GM23338 (cell line): ENCODE measurements around the gene PHC1. TPM values are rescaled to one million over a fixed set of nuclear protein-coding genes. Genes with fewer than 3 reads are reported as not detected.

ENCODE experiments used
- ATAC-seq: fragments of 200-7000 bp; cut with Tn5 transposase; 3 replicates; pipeline ENCODE4 v1.9.1; 2020
- DNase-seq: peaks from one replicate; pipeline ENCODE4 v3.0.0-alpha.2; 2015; ENCODE audit warnings: low spot score
- H2AFZ ChIP-seq: fragments of 200-600 bp; sonication (generic); 2 replicates; pipeline ENCODE4 v1.8.0; 2016; ENCODE audit warnings: antibody characterized with exemption, mild to moderate bottlenecking, moderate library complexity
- H3F3A ChIP-seq: fragments of 200-600 bp; sonication (generic); replicated peaks from 2 replicates; pipeline ENCODE4 v1.8.0; 2017; ENCODE audit warnings: antibody characterized with exemption, mixed run types, low read depth
- H3K27ac ChIP-seq: fragments of 200-600 bp; sonication (generic); 2 replicates; pipeline ENCODE4 v1.6.1; 2016; ENCODE audit warnings: low read depth
- H3K27me3 ChIP-seq: fragments of 200-600 bp; sonication (generic); 2 replicates; pipeline ENCODE4 v1.8.0; 2016; ENCODE audit warnings: mild to moderate bottlenecking, mixed run types, moderate library complexity; ENCODE audit not compliant: insufficient read depth
- H3K36me3 ChIP-seq: fragments of 200-600 bp; sonication (generic); 2 replicates; pipeline ENCODE4 v1.8.0; 2016; ENCODE audit warnings: mild to moderate bottlenecking; ENCODE audit not compliant: insufficient read depth
- H3K4me1 ChIP-seq: fragments of 200-600 bp; sonication (generic); 2 replicates; pipeline ENCODE4 v1.8.0; 2016; ENCODE audit warnings: mild to moderate bottlenecking, moderate library complexity; ENCODE audit not compliant: insufficient read depth
- H3K4me2 ChIP-seq: fragments of 200-600 bp; sonication (generic); 2 replicates; pipeline ENCODE4 v1.7.1; 2017; ENCODE audit warnings: mixed run types
- H3K4me3 ChIP-seq: fragments of 200-600 bp; sonication (generic); 2 replicates; pipeline ENCODE4 v1.6.1; 2016; ENCODE audit warnings: mixed run types
- H3K79me2 ChIP-seq: fragments of 200-600 bp; sonication (generic); replicated peaks from 2 replicates; pipeline ENCODE4 v1.8.0; 2017; ENCODE audit warnings: mild to moderate bottlenecking; ENCODE audit not compliant: insufficient read depth
- H3K9me2 ChIP-seq: fragments of 200-600 bp; sonication (generic); 2 replicates; pipeline ENCODE4 v1.8.0; 2017; ENCODE audit not compliant: insufficient read depth
- H4K20me1 ChIP-seq: fragments of 200-600 bp; sonication (generic); replicated peaks from 2 replicates; pipeline ENCODE4 v1.8.0; 2017; ENCODE audit warnings: mild to moderate bottlenecking; ENCODE audit not compliant: insufficient read depth
- H3K27ac Mint-ChIP-seq: 2 replicates; pipeline ENCODE4 v1.8.0; 2020; ENCODE audit warnings: inconsistent platforms, mild to moderate bottlenecking, moderate library complexity, mixed read lengths
- H3K27me3 Mint-ChIP-seq: 3 replicates; pipeline ENCODE4 v1.8.0; 2022; ENCODE audit warnings: low read depth, mild to moderate bottlenecking, moderate library complexity, mixed read lengths, inconsistent platforms; ENCODE audit not compliant: insufficient read depth, poor library complexity
- H3K36me3 Mint-ChIP-seq: 3 replicates; pipeline ENCODE4 v1.8.0; 2021; ENCODE audit warnings: low read depth, mild to moderate bottlenecking, inconsistent platforms, moderate library complexity, mixed read lengths
- H3K4me1 Mint-ChIP-seq: 3 replicates; pipeline ENCODE4 v1.8.0; 2020; ENCODE audit warnings: mild to moderate bottlenecking, inconsistent platforms, mixed read lengths
- H3K4me3 Mint-ChIP-seq: 3 replicates; pipeline ENCODE4 v1.8.0; 2021; ENCODE audit warnings: moderate library complexity, mild to moderate bottlenecking, inconsistent platforms, mixed read lengths
- H3K9me3 Mint-ChIP-seq: 3 replicates; pipeline ENCODE4 v1.8.0; 2020; ENCODE audit warnings: moderate library complexity, mild to moderate bottlenecking, inconsistent platforms, mixed read lengths
- CREB1 ChIP-seq: fragments of 250-450 bp; sonication (Bioruptor Pico); IDR thresholded peaks from 2 replicates; pipeline ENCODE4 v1.5.0; 2020; ENCODE audit warnings: low read depth, mild to moderate bottlenecking, moderate library complexity
- CTCF ChIP-seq, 2 experiments: fragments of 200-600 bp in 1 of 2; sonication (generic) in 1 of 2; conservative IDR thresholded peaks; 2 replicates each; pipeline versions ENCODE4 v1.5.1 to v1.6.1; 2016 to 2017; ENCODE audit warnings: antibody characterized with exemption in 2 of 2, low read depth in 2 of 2, mild to moderate bottlenecking in 2 of 2, moderate library complexity in 1 of 2
- ETS1 ChIP-seq: IDR thresholded peaks from 2 replicates; pipeline ENCODE4 v1.6.1; 2016; ENCODE audit warnings: antibody characterized with exemption
- EZH2 ChIP-seq: fragments of 200-600 bp; sonication (generic); IDR thresholded peaks from one replicate; pipeline ENCODE4 v1.8.0; 2017; ENCODE audit warnings: antibody characterized with exemption, mild to moderate bottlenecking, low read depth; ENCODE audit not compliant: unreplicated experiment
- EZH2phosphoT487 ChIP-seq: fragments of 200-600 bp; sonication (generic); IDR thresholded peaks from one replicate; pipeline ENCODE4 v1.8.1; 2018; ENCODE audit warnings: antibody characterized with exemption; ENCODE audit not compliant: unreplicated experiment
- JUNB ChIP-seq: IDR thresholded peaks from one replicate; pipeline ENCODE4 v1.6.1; 2016; ENCODE audit warnings: antibody characterized with exemption; ENCODE audit not compliant: unreplicated experiment
- NANOG ChIP-seq: IDR thresholded peaks from 2 replicates; pipeline ENCODE4 v1.6.1; 2016; ENCODE audit warnings: antibody characterized with exemption, borderline replicate concordance
- POLR2AphosphoS5 ChIP-seq: IDR thresholded peaks from 2 replicates; pipeline ENCODE4 v1.6.1; 2016; ENCODE audit warnings: antibody characterized with exemption, low read depth
- REST ChIP-seq: IDR thresholded peaks from one replicate; pipeline ENCODE4 v1.6.1; 2018; ENCODE audit warnings: antibody characterized with exemption; ENCODE audit not compliant: unreplicated experiment
- STAT1 ChIP-seq: IDR thresholded peaks from one replicate; pipeline ENCODE4 v1.6.1; 2016; ENCODE audit warnings: antibody characterized with exemption; ENCODE audit not compliant: unreplicated experiment
- ZNF114 ChIP-seq: fragments of 250-450 bp; sonication (Bioruptor Pico); IDR thresholded peaks from 2 replicates; pipeline ENCODE4 v1.5.0; 2020; ENCODE audit warnings: mild to moderate bottlenecking, moderate library complexity
- ZNF331 ChIP-seq: fragments of 250-450 bp; sonication (Bioruptor Pico); IDR thresholded peaks from 2 replicates; pipeline ENCODE4 v1.5.0; 2020; ENCODE audit warnings: low read depth, mild to moderate bottlenecking, moderate library complexity
- ZNF462 ChIP-seq: fragments of 250-450 bp; sonication (Bioruptor Pico); IDR thresholded peaks from 2 replicates; pipeline ENCODE4 v1.5.0; 2020; ENCODE audit warnings: mild to moderate bottlenecking, moderate library complexity
- polyA plus RNA-seq: library from polyadenylated mRNA; unstranded; fragments of >200 nt; fragmentation: Nextera tagmentation; extraction: Ambion mirVana; gene quantifications from 2 replicates; pipeline ENCODE4 v1.2.1, GENCODE V29; 2016
- total RNA-seq: library from RNA; depleted of rRNA; stranded (reverse); fragments of >200 nt; shearing (Covaris generic); gene quantifications from 2 replicates; pipeline ENCODE4 v1.2.3, GENCODE V29; 2014

PHC1 gene
- total and polyA plus RNA-seq, 2 experiments from 2014 or later: 303 to 1,069 TPM

- H3K79me2 ChIP-seq: peaks cover 56% of the 10 kb centered on the region
- Mint-ChIP-seq H3K27me3 (peaks cover 2% of the 10 kb centered on the region), H3K4me3 (no peak overlapping the region), H3K4me1 (peaks cover 7% of the 10 kb centered on the region; the same call in 2 of the 3 replicates), H3K36me3 (peaks cover 82% of the 10 kb centered on the region), H3K9me3 (no peaks in the 10 kb centered on the region), H3K27ac (no peak overlapping the region)
- no peak overlapping the region for H2AFZ ChIP-seq
- H3K27me3 ChIP-seq: no peaks in the 10 kb centered on the region
- TF ChIP-seq STAT1 (no peak), REST (no peak), CTCF (conservative IDR thresholded peaks at IDR 0.05; ENCODE audit: low read depth in 2 of 2) (no peak), ZNF331 (CRISPR knock-in tag) (no peak), POLR2AphosphoS5 (no peak), ZNF114 (CRISPR knock-in tag) (no peak), JUNB (no peak), NANOG (no peak), CREB1 (CRISPR knock-in tag) (no peak), ETS1 (no peak), EZH2phosphoT487 (no peak), EZH2 (no peak), ZNF462 (CRISPR knock-in tag) (no peak)
- H3K27ac ChIP-seq: peak overlapping the region; percentile 84
- peaks cover 63% of the 10 kb centered on the region for H3F3A ChIP-seq
- H3K4me3 ChIP-seq: no peak overlapping the region
- H3K36me3 ChIP-seq: peaks cover 77% of the 10 kb centered on the region
- no peak overlapping the region for H3K4me2 ChIP-seq
- H3K4me1 ChIP-seq: no peaks in the 10 kb centered on the region; the same call in 1 of the 2 replicates
- no peaks in the 10 kb centered on the region for H3K9me2 ChIP-seq
- no peak for DNase-seq
- ATAC-seq: no peak
- H4K20me1 ChIP-seq: peaks cover 68% of the 10 kb centered on the region
Observed at GRCh38 chr12:8936735-8937134, 22.4 kb downstream of the PHC1 start.
